Measurements from ENCODE around the gene CCDC146.

GRCh38 chr7:77202481-77202976, 80.1 kb downstream of the CCDC146 start:
- TF ChIP-seq, protein P1, sequence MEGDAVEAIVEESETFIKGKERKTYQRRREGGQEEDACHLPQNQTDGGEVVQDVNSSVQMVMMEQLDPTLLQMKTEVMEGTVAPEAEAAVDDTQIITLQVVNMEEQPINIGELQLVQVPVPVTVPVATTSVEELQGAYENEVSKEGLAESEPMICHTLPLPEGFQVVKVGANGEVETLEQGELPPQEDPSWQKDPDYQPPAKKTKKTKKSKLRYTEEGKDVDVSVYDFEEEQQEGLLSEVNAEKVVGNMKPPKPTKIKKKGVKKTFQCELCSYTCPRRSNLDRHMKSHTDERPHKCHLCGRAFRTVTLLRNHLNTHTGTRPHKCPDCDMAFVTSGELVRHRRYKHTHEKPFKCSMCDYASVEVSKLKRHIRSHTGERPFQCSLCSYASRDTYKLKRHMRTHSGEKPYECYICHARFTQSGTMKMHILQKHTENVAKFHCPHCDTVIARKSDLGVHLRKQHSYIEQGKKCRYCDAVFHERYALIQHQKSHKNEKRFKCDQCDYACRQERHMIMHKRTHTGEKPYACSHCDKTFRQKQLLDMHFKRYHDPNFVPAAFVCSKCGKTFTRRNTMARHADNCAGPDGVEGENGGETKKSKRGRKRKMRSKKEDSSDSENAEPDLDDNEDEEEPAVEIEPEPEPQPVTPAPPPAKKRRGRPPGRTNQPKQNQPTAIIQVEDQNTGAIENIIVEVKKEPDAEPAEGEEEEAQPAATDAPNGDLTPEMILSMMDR (IDR thresholded peaks at IDR 0.05; ENCODE audit: poor library complexity) = no peak
- TF ChIP-seq EZH2 (IDR thresholded peaks at IDR 0.05; ENCODE audit: borderline replicate concordance) = no peak
